ENCODE measurements around the gene MICAL3.
A peak's percentile ranks its signal among the peaks of the same experiment; 100 is the strongest.

Gene MICAL3

GRCh38 chr22:17943533-17944249 is 80.7 kb downstream of the MICAL3 start:
- Histone ChIP-seq H3K4me3 (ENCODE audit: low read depth, low read length) (no peak overlapping the region), H3K27ac (peak overlapping the region; percentile 54)

GRCh38 chr22:17942721-17943120 is 81.6 kb downstream of the MICAL3 start:
- Histone ChIP-seq H3K4me3 (ENCODE audit: low read depth, low read length) (no peak overlapping the region), H3K4me2 (ENCODE audit: low read length) (no peak overlapping the region), H3K9me3 (ENCODE audit: control insufficient read depth, low read length) (no peaks in the 10 kb centered on the region), H3K79me2 (peaks cover 24% of the 10 kb centered on the region), H2AFZ (no peak overlapping the region), H3K27me3 (ENCODE audit: control insufficient read depth, insufficient read depth, low read length) (no peaks in the 10 kb centered on the region), H3K36me3 (ENCODE audit: control insufficient read depth, insufficient read depth, low read length) (no peaks in the 10 kb centered on the region), H3K9ac (no peak overlapping the region), H3K4me1 (peaks cover 27% of the 10 kb centered on the region), H3K27ac (no peak overlapping the region)
- no peak for TF ChIP-seq CTCF (IDR thresholded peaks at IDR 0.05)

More at GRCh38 chr22:17943533-17944249, 80.7 kb downstream of the MICAL3 start:
- peaks cover 24% of the 10 kb centered on the region for H3K4me1 ChIP-seq
- H3K79me2 ChIP-seq = peaks cover 29% of the 10 kb centered on the region
- H3K36me3 ChIP-seq (ENCODE audit: control insufficient read depth, insufficient read depth, low read length) = no peaks in the 10 kb centered on the region
- no peak overlapping the region for H3K9ac ChIP-seq
- H3K27me3 ChIP-seq (ENCODE audit: control insufficient read depth, insufficient read depth, low read length) = no peaks in the 10 kb centered on the region
- no peak for TF ChIP-seq CTCF (IDR thresholded peaks at IDR 0.05)
- H3K4me2 ChIP-seq (ENCODE audit: low read length) = peak overlapping the region; percentile 30
- no peaks in the 10 kb centered on the region for H3K9me3 ChIP-seq (ENCODE audit: control insufficient read depth, low read length)
- no peak overlapping the region for H2AFZ ChIP-seq

- Histone ChIP-seq H3K4me2 (ENCODE audit: low read length) (no peak overlapping the region), H3K36me3 (ENCODE audit: control insufficient read depth, insufficient read depth, low read length) (no peaks in the 10 kb centered on the region), H3K4me1 (peaks cover 24% of the 10 kb centered on the region), H2AFZ (no peak overlapping the region), H3K27ac (no peak overlapping the region), H3K4me3 (ENCODE audit: low read depth, low read length) (no peak overlapping the region), H3K9ac (no peak overlapping the region), H3K79me2 (peaks cover 24% of the 10 kb centered on the region), H3K27me3 (ENCODE audit: control insufficient read depth, insufficient read depth, low read length) (no peaks in the 10 kb centered on the region), H3K9me3 (ENCODE audit: control insufficient read depth, low read length) (no peaks in the 10 kb centered on the region)
- no peak for TF ChIP-seq CTCF (IDR thresholded peaks at IDR 0.05)
Observed at GRCh38 chr22:17941471-17942406, 82.6 kb downstream of the MICAL3 start.

- Histone ChIP-seq H3K4me1 (peaks cover 9% of the 10 kb centered on the region), H3K4me3 (ENCODE audit: low read depth, low read length) (no peak overlapping the region), H3K27me3 (ENCODE audit: control insufficient read depth, insufficient read depth, low read length) (no peaks in the 10 kb centered on the region), H3K79me2 (peaks cover 29% of the 10 kb centered on the region), H3K9me3 (ENCODE audit: control insufficient read depth, low read length) (no peaks in the 10 kb centered on the region), H3K36me3 (ENCODE audit: control insufficient read depth, insufficient read depth, low read length) (no peaks in the 10 kb centered on the region), H2AFZ (no peak overlapping the region), H3K4me2 (ENCODE audit: low read length) (no peak overlapping the region), H3K9ac (no peak overlapping the region), H3K27ac (no peak overlapping the region)
- no peak for TF ChIP-seq CTCF (IDR thresholded peaks at IDR 0.05)
Observed at GRCh38 chr22:17939579-17939978, 84.8 kb downstream of the MICAL3 start.
